ENCODE measurements around the gene GTPBP3. TPM values are rescaled to one million over a fixed set of nuclear protein-coding genes. Genes with fewer than 3 reads are reported as not detected.
A peak's percentile ranks its signal among the peaks of the same experiment; 100 is the strongest.
"Not testable (repeated sequence)": the region's sequence is repeated elsewhere in the genome, so short reads cannot be mapped to it uniquely, and the experiment has no call there.

The GTPBP3 gene
- total and polyA plus RNA-seq, 8 donors: 16.9 to 29.0 (median 21.8) TPM

GRCh38 chr19:17293605-17294004 lies 43.7 kb upstream of the GTPBP3 start:
- Histone ChIP-seq H3K9me3 (peaks cover 0 to 5% of the 10 kb centered on the region in 2 donors), H3K4me3 (no peak overlapping the region), H3K27ac (no peak overlapping the region), H3K36me3 (peaks cover 0 to 18% of the 10 kb centered on the region in 2 donors), H3K4me1 (peaks cover 3 to 23% of the 10 kb centered on the region in 2 donors), H3K27me3 (no peaks in the 10 kb centered on the region)
- intact Hi-C loops (cut with DNase I): loop anchor here in 1 of 2 donors (5.0 kb wide), 1 partner anchor 89 kb away; no protein-coding TSS in a partner anchor
- DNase-seq: no peak
- no peak for TF ChIP-seq CTCF (IDR thresholded peaks at IDR 0.05)
- ATAC-seq: no peak

GRCh38 chr19:17294051-17294891 lies 43.1 kb upstream of the GTPBP3 start:
- no peaks in the 10 kb centered on the region for H3K27me3 ChIP-seq
- peaks cover 0 to 5% of the 10 kb centered on the region in 2 donors for H3K9me3 ChIP-seq
- ATAC-seq (no peak), DNase-seq (peak in 1 of 4 donors; percentile 83)
- no peak overlapping the region for H3K4me3 ChIP-seq
- peaks cover 0 to 22% of the 10 kb centered on the region in 2 donors for H3K36me3 ChIP-seq
- no peak overlapping the region for H3K27ac ChIP-seq
- no peak for TF ChIP-seq CTCF (IDR thresholded peaks at IDR 0.05)
- intact Hi-C loops (cut with DNase I): loop anchor here in 1 of 2 donors (5.0 kb wide), 1 partner anchor 88 kb away; no protein-coding TSS in a partner anchor
- H3K4me1 ChIP-seq: peaks cover 3 to 23% of the 10 kb centered on the region in 2 donors

- H3K9me3 ChIP-seq; H3K27me3 ChIP-seq; intact Hi-C loops (cut with DNase I); ATAC-seq; H3K4me3 ChIP-seq; DNase-seq; H3K27ac ChIP-seq: not testable (repeated sequence)
- Histone ChIP-seq H3K36me3 (peaks cover 0 to 25% of the 10 kb centered on the region in 2 donors), H3K4me1 (peaks cover 3 to 24% of the 10 kb centered on the region in 2 donors)
Observed at GRCh38 chr19:17295551-17295950, 41.8 kb upstream of the GTPBP3 start.

- no peak for TF ChIP-seq CTCF (IDR thresholded peaks at IDR 0.05)
- H3K36me3 ChIP-seq: peaks cover 0 to 30% of the 10 kb centered on the region in 2 donors
- DNase-seq (no peak), ATAC-seq (no peak)
- no peak overlapping the region for H3K4me3 ChIP-seq
- H3K27ac ChIP-seq: no peak overlapping the region
- H3K4me1 ChIP-seq: peaks cover 3 to 27% of the 10 kb centered on the region in 2 donors
- H3K27me3 ChIP-seq: no peaks in the 10 kb centered on the region
- intact Hi-C loops (cut with DNase I): no loop called here
- peaks cover 0 to 5% of the 10 kb centered on the region in 2 donors for H3K9me3 ChIP-seq
Observed at GRCh38 chr19:17296273-17296672, 41.1 kb upstream of the GTPBP3 start.

- intact Hi-C loops (cut with DNase I): no loop called here
Observed at GRCh38 chr19:17296976-17297375, 40.4 kb upstream of the GTPBP3 start.

More at GRCh38 chr19:17296976-17297375, 40.4 kb upstream of the GTPBP3 start:
- Histone ChIP-seq H3K27ac (no peak overlapping the region), H3K4me1 (peaks cover under 1 to 27% of the 10 kb centered on the region in 2 donors), H3K4me3 (no peak overlapping the region), H3K27me3 (no peaks in the 10 kb centered on the region), H3K9me3 (peaks cover 0 to 5% of the 10 kb centered on the region in 2 donors), H3K36me3 (peaks cover 0 to 30% of the 10 kb centered on the region in 2 donors)
- no peak for TF ChIP-seq CTCF (IDR thresholded peaks at IDR 0.05)
- DNase-seq (no peak), ATAC-seq (no peak)
